HCT116 (cell line): Measurements from ENCODE around the gene DAAM1. TPM values are rescaled to one million over a fixed set of nuclear protein-coding genes. Genes with fewer than 3 reads are reported as not detected.

ENCODE experiments used
- ATAC-seq: fragments of 200-7000 bp; cut with Tn5 transposase; 2 replicates; pipeline ENCODE4 v1.9.1; 2020; ENCODE audit warnings: mild to moderate bottlenecking, moderate library complexity
- BruUV-seq: library from RNA; stranded (reverse); fragments of 400-500 nt; replicated peaks from 2 replicates; lab custom pipeline; 2021; lab: Mats Ljungman, UMichigan
- CTCF ChIA-PET: fragments of 300-600 bp; sonication (Branson Sonifier 250); formaldehyde crosslinking; loops from one replicate; lab custom pipeline; 2021; ENCODE audit warnings: antibody characterized with exemption; lab: Charles Lee
- POLR2A ChIA-PET: fragments of 300-600, 350-600 bp; sonication (Branson Sonifier 250); formaldehyde crosslinking; loops from one replicate; lab custom pipeline; 2021; ENCODE audit warnings: antibody characterized with exemption; lab: Charles Lee
- RAD21 ChIA-PET, 2 experiments: fragments of 300-600 bp; sonication (Branson Sonifier 250); formaldehyde crosslinking; loops; one replicate each; lab custom pipeline; 2023; ENCODE audit warnings: low total read pairs in 2 of 2; ENCODE audit not compliant: uncharacterized antibody in 2 of 2, unreplicated experiment in 2 of 2, low non-redundant PET in 1 of 2; lab: Charles Lee
- DNase-seq: peaks from one replicate; pipeline ENCODE4 v3.0.0-alpha.2; 2010; ENCODE audit warnings: low read depth, low spot score
- H2AFZ ChIP-seq: fragments of 200-600 bp; shearing (Covaris generic), sonication (generic); 2 replicates; pipeline ENCODE4 v1.6.1; 2017; ENCODE audit warnings: low read depth, mixed run types, mixed read lengths, antibody characterized with exemption, low read length; ENCODE audit not compliant: poor library complexity, severe bottlenecking
- H3K27ac ChIP-seq: 2 replicates; pipeline ENCODE4 v1.5.1; 2012; ENCODE audit warnings: low read depth, low read length
- H3K27me3 ChIP-seq: fragments of 200-600 bp; sonication (generic); 2 replicates; pipeline ENCODE4 v1.6.1; 2016; ENCODE audit warnings: mixed run types, low read length, mixed read lengths; ENCODE audit not compliant: insufficient read depth
- H3K36me3 ChIP-seq, 2 experiments: fragments of 200-500 bp in 1 of 2; fragments of 200-600 bp in 1 of 2; sonication (Bioruptor generic) in 1 of 2; sonication (generic) in 1 of 2; 2 replicates each; pipeline versions ENCODE4 v1.5.1 to v1.6.1; 2014 to 2016; ENCODE audit warnings: low read length in 2 of 2, inconsistent platforms in 1 of 2, mixed read lengths in 1 of 2, mixed run types in 1 of 2; ENCODE audit not compliant: insufficient read depth in 2 of 2, control insufficient read depth in 1 of 2
- H3K4me1 ChIP-seq, 2 experiments: fragments of 200-600 bp in 1 of 2; sonication (generic) in 1 of 2; 2 replicates each; pipeline versions ENCODE4 v1.5.1 to v1.6.1; 2012 to 2017; ENCODE audit warnings: low read length in 2 of 2, inconsistent platforms in 1 of 2, mild to moderate bottlenecking in 1 of 2, mixed read lengths in 1 of 2, mixed run types in 1 of 2, moderate library complexity in 1 of 2; ENCODE audit not compliant: insufficient read depth in 2 of 2, control insufficient read depth in 1 of 2
- H3K4me2 ChIP-seq: fragments of 200-600 bp; sonication (generic); 2 replicates; pipeline ENCODE4 v1.6.1; 2017; ENCODE audit warnings: mixed run types, low read length, mixed read lengths
- H3K4me3 ChIP-seq, 2 experiments: fragments of 200-600 bp in 1 of 2; sonication (generic) in 1 of 2; replicated peaks in 1 of 2; 2 replicates each; pipeline ENCODE4 v1.5.1; 2011 to 2016; ENCODE audit warnings: low read length in 2 of 2, control low read depth in 1 of 2, low read depth in 1 of 2, mild to moderate bottlenecking in 1 of 2, mixed read lengths in 1 of 2, mixed run types in 1 of 2
- H3K79me2 ChIP-seq: fragments of 200-600 bp; sonication (generic); 2 replicates; pipeline ENCODE4 v1.6.1; 2017; ENCODE audit warnings: mild to moderate bottlenecking, mixed run types, low read length, moderate library complexity, mixed read lengths; ENCODE audit not compliant: insufficient read depth
- H3K9ac ChIP-seq: fragments of 200-600 bp; sonication (generic); 2 replicates; pipeline ENCODE4 v1.6.1; 2016; ENCODE audit warnings: low read length, mixed read lengths
- H3K9me2 ChIP-seq: fragments of 200-600 bp; sonication (generic), shearing (Covaris generic); 2 replicates; pipeline ENCODE4 v1.6.1; 2017; ENCODE audit warnings: mixed run types, mild to moderate bottlenecking, moderate library complexity; ENCODE audit not compliant: insufficient read depth
- H3K9me3 ChIP-seq, 2 experiments: fragments of 200-500 bp in 1 of 2; fragments of 200-600 bp in 1 of 2; sonication (Bioruptor generic) in 1 of 2; sonication (generic) in 1 of 2; 2 replicates each; pipeline ENCODE4 v1.6.1; 2014 to 2017; ENCODE audit warnings: low read length in 2 of 2, mixed read lengths in 2 of 2, inconsistent platforms in 1 of 2, low read depth in 1 of 2, mild to moderate bottlenecking in 1 of 2, mixed run types in 1 of 2, moderate library complexity in 1 of 2; ENCODE audit not compliant: control insufficient read depth in 1 of 2, insufficient read depth in 1 of 2
- H4K20me1 ChIP-seq: fragments of 200-600 bp; sonication (generic), shearing (Covaris generic); 2 replicates; pipeline ENCODE4 v1.6.1; 2017; ENCODE audit warnings: mixed run types, mild to moderate bottlenecking, moderate library complexity; ENCODE audit not compliant: insufficient read depth
- CBX3 ChIP-seq: IDR thresholded peaks from 2 replicates; pipeline ENCODE4 v1.6.1; 2012; ENCODE audit warnings: low read depth
- CEBPB ChIP-seq: IDR thresholded peaks from 2 replicates; pipeline ENCODE4 v1.6.1; 2012; ENCODE audit warnings: low read depth
- ELF1 ChIP-seq: IDR thresholded peaks from 2 replicates; pipeline ENCODE4 v1.6.1; 2012; ENCODE audit warnings: low read depth, borderline replicate concordance
- EZH2phosphoT487 ChIP-seq: fragments of 200-600 bp; IDR thresholded peaks from 2 replicates; pipeline ENCODE4 v1.6.1; 2018; ENCODE audit warnings: antibody characterized with exemption, borderline replicate concordance
- FOSL1 ChIP-seq: IDR thresholded peaks from 2 replicates; pipeline ENCODE4 v1.6.1; 2012; ENCODE audit warnings: low read depth
- POLR2AphosphoS5 ChIP-seq: IDR thresholded peaks from 2 replicates; pipeline ENCODE4 v1.6.1; 2011; ENCODE audit warnings: mild to moderate bottlenecking, low read depth, low read length, moderate library complexity
- SP1 ChIP-seq: IDR thresholded peaks from 2 replicates; pipeline ENCODE4 v1.6.1; 2012; ENCODE audit warnings: low read depth
- SRF ChIP-seq: IDR thresholded peaks from 2 replicates; pipeline ENCODE4 v1.6.1; 2012; ENCODE audit warnings: low read depth
- TCF7L2 ChIP-seq: IDR thresholded peaks from 2 replicates; pipeline ENCODE4 v1.7.0; 2011; ENCODE audit warnings: borderline replicate concordance, inconsistent platforms; ENCODE audit not compliant: insufficient read depth, insufficient read length; ENCODE audit errors: extremely low read depth
- YY1 ChIP-seq: IDR thresholded peaks from 2 replicates; pipeline ENCODE4 v1.6.1; 2011; ENCODE audit warnings: low read length, low read depth, moderate library complexity, mild to moderate bottlenecking; ENCODE audit not compliant: insufficient replicate concordance; ENCODE audit errors: extremely low read depth
- ZFX ChIP-seq: fragments of 450-650 bp; IDR thresholded peaks from 2 replicates; pipeline ENCODE4 v1.6.1; 2017
- ZNF274 ChIP-seq: fragments of 200-500 bp; sonication (Bioruptor generic); IDR thresholded peaks from 2 replicates; pipeline ENCODE4 v1.6.1; 2014; ENCODE audit warnings: mild to moderate bottlenecking, low read depth, low read length, inconsistent platforms
- intact Hi-C: fragments of 100-400 bp; cut with micrococcal nuclease; formaldehyde crosslinking; loops from 2 replicates; pipeline ENCODE4 v1.10.0; 2022
- total RNA-seq: library from RNA; stranded (reverse); gene quantifications from one replicate; pipeline ENCODE4 v1.2.1, GENCODE V29; 2021; ENCODE audit not compliant: unreplicated experiment
- TF ChIP-seq, protein P1 (sequence below): IDR thresholded peaks from 2 replicates; pipeline ENCODE4 v1.6.1; 2011; ENCODE audit warnings: mild to moderate bottlenecking, low read length, moderate library complexity; ENCODE audit not compliant: insufficient replicate concordance; ENCODE audit errors: extremely low read depth
- TF ChIP-seq, protein P2 (sequence below): IDR thresholded peaks from 2 replicates; pipeline ENCODE4 v1.6.1; 2012

The DAAM1 gene
- total RNA-seq, 1 experiment from 2014 or later, result 10.7 TPM

DNA sequence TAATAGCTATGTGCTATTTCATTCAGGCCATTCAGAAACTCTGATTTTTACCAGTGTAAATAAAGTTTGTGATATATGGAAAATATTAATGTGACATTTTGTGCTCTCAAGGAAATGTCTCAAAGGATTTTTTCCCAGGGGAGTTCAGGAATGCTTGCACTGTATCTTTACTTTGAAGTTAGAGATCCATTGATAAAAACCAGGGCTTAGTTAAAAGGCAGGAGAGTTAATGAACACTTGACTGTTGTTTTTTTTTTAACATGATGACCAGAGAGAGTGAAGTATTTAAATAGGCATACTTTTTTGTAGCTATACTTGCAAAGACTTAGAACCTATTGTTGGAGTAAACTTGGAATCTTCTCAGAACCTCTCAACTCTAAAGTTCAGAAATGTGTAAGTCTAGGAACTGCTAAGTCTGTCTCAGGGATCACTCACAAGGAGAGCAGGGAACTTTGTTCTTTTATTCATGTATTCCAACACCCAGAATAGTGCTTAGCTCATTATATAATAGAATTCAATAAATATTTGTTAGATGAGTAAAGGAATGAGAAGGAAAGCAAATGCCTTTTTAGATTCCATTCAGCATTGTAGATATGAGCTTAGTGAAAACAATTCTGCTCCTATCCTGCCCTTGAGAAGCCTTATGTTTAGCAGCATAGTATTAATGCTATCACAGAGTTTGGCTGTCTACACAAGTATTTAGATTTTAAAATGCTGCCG is 117.5 kb downstream of the DAAM1 start:
- Histone ChIP-seq H4K20me1 (no peaks in the 10 kb centered on the region), H3K27me3 (no peaks in the 10 kb centered on the region), H2AFZ (no peak overlapping the region), H3K4me2 (peak overlapping the region; percentile 38), H3K36me3 (no peaks in the 10 kb centered on the region), H3K27ac (no peak overlapping the region), H3K9me2 (no peaks in the 10 kb centered on the region), H3K4me1 (peaks cover 19 to 20% of the 10 kb centered on the region in 2 experiments), H3K79me2 (no peaks in the 10 kb centered on the region), H3K9ac (no peak overlapping the region), H3K4me3 (no peak overlapping the region), H3K9me3 (no peaks in the 10 kb centered on the region)
- DNase-seq, result no peak
- no TSS peak for BruUV-seq
- intact Hi-C loops, result no loop called here
- no peak for ATAC-seq
- POLR2A ChIA-PET, result no interaction called here
- TF ChIP-seq, protein P1, sequence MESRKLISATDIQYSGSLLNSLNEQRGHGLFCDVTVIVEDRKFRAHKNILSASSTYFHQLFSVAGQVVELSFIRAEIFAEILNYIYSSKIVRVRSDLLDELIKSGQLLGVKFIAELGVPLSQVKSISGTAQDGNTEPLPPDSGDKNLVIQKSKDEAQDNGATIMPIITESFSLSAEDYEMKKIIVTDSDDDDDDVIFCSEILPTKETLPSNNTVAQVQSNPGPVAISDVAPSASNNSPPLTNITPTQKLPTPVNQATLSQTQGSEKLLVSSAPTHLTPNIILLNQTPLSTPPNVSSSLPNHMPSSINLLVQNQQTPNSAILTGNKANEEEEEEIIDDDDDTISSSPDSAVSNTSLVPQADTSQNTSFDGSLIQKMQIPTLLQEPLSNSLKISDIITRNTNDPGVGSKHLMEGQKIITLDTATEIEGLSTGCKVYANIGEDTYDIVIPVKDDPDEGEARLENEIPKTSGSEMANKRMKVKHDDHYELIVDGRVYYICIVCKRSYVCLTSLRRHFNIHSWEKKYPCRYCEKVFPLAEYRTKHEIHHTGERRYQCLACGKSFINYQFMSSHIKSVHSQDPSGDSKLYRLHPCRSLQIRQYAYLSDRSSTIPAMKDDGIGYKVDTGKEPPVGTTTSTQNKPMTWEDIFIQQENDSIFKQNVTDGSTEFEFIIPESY, result no peak
- TF ChIP-seq TCF7L2, result no peak
- no peak for TF ChIP-seq FOSL1
- TF ChIP-seq, protein P2, sequence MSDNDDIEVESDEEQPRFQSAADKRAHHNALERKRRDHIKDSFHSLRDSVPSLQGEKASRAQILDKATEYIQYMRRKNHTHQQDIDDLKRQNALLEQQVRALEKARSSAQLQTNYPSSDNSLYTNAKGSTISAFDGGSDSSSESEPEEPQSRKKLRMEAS, result no peak
- CTCF ChIA-PET, result interaction anchor here (1.4 kb wide), 1 partner anchor 55 kb away, joined by 3 read pairs; no protein-coding TSS in a partner anchor
- RAD21 ChIA-PET, result no interaction called here

DNA sequence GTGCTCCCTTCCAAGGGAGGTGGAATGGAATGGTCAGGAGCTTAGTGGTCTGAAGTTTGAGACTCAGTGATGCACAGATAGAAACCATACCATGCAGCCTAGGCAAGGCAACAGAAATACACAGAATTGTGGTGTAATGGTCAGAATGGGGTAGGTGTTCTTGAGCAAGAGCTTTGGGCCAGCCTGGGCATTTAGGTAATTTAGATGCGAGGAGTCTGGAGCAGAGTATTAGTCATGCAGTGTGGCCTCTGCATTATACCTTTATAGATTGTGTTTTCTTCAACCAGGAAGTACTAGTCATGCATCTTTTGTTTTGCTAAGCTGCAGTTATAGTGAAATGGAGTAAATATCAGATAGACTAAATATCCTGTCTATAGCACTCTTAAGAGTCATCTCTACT is 118.3 kb downstream of the DAAM1 start:
- Histone ChIP-seq H3K4me2 (peak overlapping the region; percentile 38), H3K4me1 (peaks cover 19 to 20% of the 10 kb centered on the region in 2 experiments), H3K36me3 (no peaks in the 10 kb centered on the region), H4K20me1 (no peaks in the 10 kb centered on the region), H2AFZ (no peak overlapping the region), H3K9me2 (no peaks in the 10 kb centered on the region), H3K79me2 (no peaks in the 10 kb centered on the region), H3K9ac (no peak overlapping the region), H3K4me3 (no peak overlapping the region), H3K9me3 (no peaks in the 10 kb centered on the region), H3K27me3 (no peaks in the 10 kb centered on the region), H3K27ac (no peak overlapping the region)
- RAD21 ChIA-PET, result no interaction called here
- no TSS peak for BruUV-seq
- DNase-seq (no peak), ATAC-seq (peak; percentile 46; the same call in 1 of the 2 replicates)
- POLR2A ChIA-PET, result no interaction called here
- CTCF ChIA-PET, result interaction anchor here (0.7 to 1.4 kb wide), 2 partner anchors 54 to 882 kb away, joined by 3 read pairs; no protein-coding TSS in a partner anchor
- intact Hi-C loops, result no loop called here
- TF ChIP-seq, protein P2, result no peak
- TF ChIP-seq, protein P1, result no peak
- TF ChIP-seq YY1 (no peak), POLR2AphosphoS5 (no peak), ELF1 (peak; percentile 26; the same call in 1 of the 2 replicates), FOSL1 (peak; percentile 24; the same call in 1 of the 2 replicates), ZNF274 (no peak), SRF (no peak), ZFX (no peak), CBX3 (no peak), CEBPB (no peak; the same call in 1 of the 2 replicates), EZH2phosphoT487 (no peak), SP1 (peak; percentile 16; the same call in 1 of the 2 replicates)
